Aorta (tissue), 5 donors: ENCODE measurements around the gene WFDC8. TPM values are rescaled to one million over a fixed set of nuclear protein-coding genes. Genes with fewer than 3 reads are reported as not detected.
"Not testable (repeated sequence)": the region's sequence is repeated elsewhere in the genome, so short reads cannot be mapped to it uniquely, and the experiment has no call there.

Experiments
- ATAC-seq: fragments of 200-7000 bp; cut with Tn5 transposase; one replicate; pipeline ENCODE4 v1.9.1; 2022; ENCODE audit warnings: moderate library complexity; ENCODE audit not compliant: low FRiP score
- DNase-seq, 2 donors: peaks; one replicate each; pipeline ENCODE4 v3.0.0-alpha.2; 2020
- H3K27ac ChIP-seq, 2 donors: one replicate each; pipeline ENCODE4 v1.5.1; 2013; ENCODE audit warnings: low read length in 2 of 2, mild to moderate bottlenecking in 2 of 2, moderate library complexity in 2 of 2, control low read depth in 1 of 2, inconsistent platforms in 1 of 2, low read depth in 1 of 2
- H3K27me3 ChIP-seq, 2 donors: one replicate each; pipeline ENCODE4 v1.6.1; 2013; ENCODE audit warnings: control low read depth in 1 of 2, low read length in 1 of 2, mild to moderate bottlenecking in 1 of 2, moderate library complexity in 1 of 2; ENCODE audit not compliant: insufficient read depth in 2 of 2, control insufficient read depth in 1 of 2
- H3K36me3 ChIP-seq, 2 donors: one replicate each; pipeline ENCODE4 v1.6.1; 2013; ENCODE audit warnings: control low read depth in 1 of 2, low read length in 1 of 2, mild to moderate bottlenecking in 1 of 2; ENCODE audit not compliant: insufficient read depth in 2 of 2, control insufficient read depth in 1 of 2
- H3K4me1 ChIP-seq, 2 donors: one replicate each; pipeline ENCODE4 v1.6.1; 2013; ENCODE audit warnings: low read length in 2 of 2, control low read depth in 1 of 2, mild to moderate bottlenecking in 1 of 2, moderate library complexity in 1 of 2; ENCODE audit not compliant: insufficient read depth in 2 of 2, control insufficient read depth in 1 of 2
- H3K4me3 ChIP-seq, 2 donors: one replicate each; pipeline ENCODE4 v1.5.1; 2013; ENCODE audit warnings: low read length in 2 of 2, control low read depth in 1 of 2, mild to moderate bottlenecking in 1 of 2
- H3K9me3 ChIP-seq: one replicate; pipeline ENCODE4 v1.6.1; 2013; ENCODE audit warnings: mild to moderate bottlenecking, low read length; ENCODE audit not compliant: control insufficient read depth
- WGBS, 2 donors: extraction: QIAGEN DNeasy Blood & Tissue Kit; methylation state at CpG; one replicate each; pipeline ENCODE4 v1.1.7; 2013; 5-methylcytosine and 5-hydroxymethylcytosine counted together
- intact Hi-C, 2 donors: fragments of 100-400 bp; cut with DNase I; formaldehyde crosslinking; loops; one replicate each; pipeline versions ENCODE4 v1.14.2 to v1.15.0; 2022
- polyA plus RNA-seq, 2 donors: library from polyadenylated mRNA; stranded (reverse); fragments of 200-250 nt; gene quantifications; one replicate each; pipeline ENCODE4 v1.2.3, GENCODE V29; 2013
- total RNA-seq, 2 donors: library from RNA; stranded (reverse); fragmentation: NEBNext Ultra II Directional; extraction: Animal tissue kit (Norgen Biotek cat#: 25700); gene quantifications; one replicate each; pipeline ENCODE4 v1.2.1, GENCODE V29; 2021
- donor health status: healthy with polysubstance abuse.
- donor health status: Bipolar disorder and iron deficiency.
- donor health status: DM: no; HTN: no; CAD: no.
- donor health status: DM: no; HTN: no; CAD: no.
- donor health status: DM: yes; HTN: yes; CAD: no.

Gene WFDC8
- total and polyA plus RNA-seq, 4 donors = not detected

GRCh38 chr20:45592574-45593189 is 13.6 kb upstream of the WFDC8 start:
- Histone ChIP-seq H3K4me1 (no peaks in the 10 kb centered on the region), H3K4me3 (no peak overlapping the region), H3K27ac (no peak overlapping the region), H3K27me3 (no peaks in the 10 kb centered on the region), H3K36me3 (no peaks in the 10 kb centered on the region), H3K9me3 (no peaks in the 10 kb centered on the region)
- WGBS, 2 donors = 58 to 62% methylated on average over 5 of the region's 5 CpGs
- intact Hi-C loops = no loop called here
- DNase-seq (no peak), ATAC-seq (no peak)

GRCh38 chr20:45589725-45590124 is 10.6 kb upstream of the WFDC8 start:
- no peak overlapping the region for H3K4me3 ChIP-seq
- no peak for ATAC-seq
- 20 to 24% methylated on average over 1 of the region's 1 CpG for whole genome bisulfite sequencing, 2 donors
- intact Hi-C loops = no loop called here
- no peaks in the 10 kb centered on the region for H3K9me3 ChIP-seq
- no peaks in the 10 kb centered on the region for H3K4me1 ChIP-seq
- no peak overlapping the region for H3K27ac ChIP-seq
- no peaks in the 10 kb centered on the region for H3K36me3 ChIP-seq
- no peaks in the 10 kb centered on the region for H3K27me3 ChIP-seq
- no peak for DNase-seq

- Histone ChIP-seq H3K27ac (no peak overlapping the region), H3K36me3 (no peaks in the 10 kb centered on the region), H3K27me3 (no peaks in the 10 kb centered on the region), H3K4me3 (no peak overlapping the region), H3K4me1 (no peaks in the 10 kb centered on the region), H3K9me3 (no peaks in the 10 kb centered on the region)
- WGBS, 2 donors = 64 to 85% methylated on average over 2 of the region's 2 CpGs
- ATAC-seq (no peak), DNase-seq (no peak)
- intact Hi-C loops = no loop called here
Observed at GRCh38 chr20:45588800-45589199, 9.7 kb upstream of the WFDC8 start.

DNA sequence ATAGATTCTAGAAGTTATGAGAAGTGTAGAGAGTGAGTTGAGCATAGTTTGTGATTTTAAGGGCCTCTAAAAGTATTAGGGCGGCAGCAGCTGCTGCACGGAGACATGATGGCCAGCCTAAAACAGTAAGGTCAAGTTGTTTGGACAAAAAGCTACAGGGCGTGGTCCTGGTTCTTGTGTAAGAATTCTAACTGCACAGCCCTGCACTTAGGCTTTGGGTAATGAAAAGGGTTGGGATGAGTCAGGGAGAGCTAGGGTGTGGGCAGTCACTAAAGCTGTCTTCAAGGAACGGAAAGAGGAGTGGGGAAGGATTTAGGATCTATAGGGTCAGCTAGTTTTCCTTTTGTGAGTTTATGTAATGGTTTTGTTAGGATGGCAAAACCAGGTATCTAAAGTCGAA is 6.9 kb upstream of the WFDC8 start:
- intact Hi-C loops, H3K27me3 ChIP-seq, H3K9me3 ChIP-seq, H3K36me3 ChIP-seq, H3K4me3 ChIP-seq, H3K27ac ChIP-seq, H3K4me1 ChIP-seq, ATAC-seq, DNase-seq: not testable (repeated sequence)
- WGBS, 2 donors = 84 to 90% methylated on average over 5 of the region's 5 CpGs

DNA sequence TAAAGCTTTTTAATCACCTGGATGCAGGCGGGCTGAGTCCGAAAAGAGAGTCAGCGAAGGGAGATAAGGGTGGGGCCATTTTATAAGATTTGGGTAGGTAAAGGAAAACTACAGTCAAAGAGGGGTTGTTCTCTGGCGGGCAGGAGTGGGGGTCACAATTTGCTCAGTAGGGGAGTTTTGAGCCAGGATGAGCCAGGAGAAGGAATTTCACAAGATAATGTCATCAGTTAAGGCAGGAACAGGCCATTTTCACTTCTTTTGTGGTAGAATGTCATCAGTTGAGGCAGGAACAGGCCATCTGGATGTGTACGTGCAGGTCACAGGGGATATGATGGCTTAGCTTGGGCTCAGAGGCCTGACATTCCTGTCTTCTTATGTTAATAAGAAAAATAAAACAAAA is 5.2 kb upstream of the WFDC8 start:
- intact Hi-C loops, H3K9me3 ChIP-seq, H3K4me1 ChIP-seq, H3K27me3 ChIP-seq, H3K4me3 ChIP-seq, DNase-seq, ATAC-seq, H3K36me3 ChIP-seq, H3K27ac ChIP-seq: not testable (repeated sequence)
- 71 to 81% methylated on average over 5 of the region's 5 CpGs for WGBS, 2 donors

DNA sequence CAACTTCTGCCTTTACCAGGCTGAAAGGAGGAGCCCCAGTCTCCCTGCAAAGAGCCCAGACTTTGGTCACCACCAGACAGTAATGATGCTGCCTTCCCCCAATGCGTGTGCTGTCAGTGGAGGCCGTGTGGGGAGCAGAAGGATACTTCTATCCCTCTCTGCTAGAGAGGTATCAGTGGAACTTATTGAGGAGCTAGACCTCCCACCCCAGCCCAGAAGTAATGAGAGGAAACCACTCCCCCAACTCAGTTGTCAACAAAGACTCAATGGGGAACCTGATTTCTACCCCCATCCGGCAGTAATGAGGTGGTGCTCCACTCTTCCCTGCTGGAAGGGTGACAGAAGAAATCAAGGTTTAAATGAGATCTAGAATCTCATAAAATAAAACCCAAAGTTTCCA is 4.4 kb upstream of the WFDC8 start:
- DNase-seq (no peak), ATAC-seq (no peak)
- H3K27ac ChIP-seq = no peak overlapping the region
- no peak overlapping the region for H3K4me3 ChIP-seq
- no peaks in the 10 kb centered on the region for H3K27me3 ChIP-seq
- H3K9me3 ChIP-seq = no peaks in the 10 kb centered on the region
- no peaks in the 10 kb centered on the region for H3K4me1 ChIP-seq
- H3K36me3 ChIP-seq = no peaks in the 10 kb centered on the region
- intact Hi-C loops = no loop called here
- 52 to 60% methylated on average over 3 of the region's 3 CpGs for WGBS, 2 donors

GRCh38 chr20:45581702-45582101 is 2.6 kb upstream of the WFDC8 start:
- intact Hi-C loops = no loop called here
- Histone ChIP-seq H3K4me1 (no peaks in the 10 kb centered on the region), H3K4me3 (no peak overlapping the region), H3K9me3 (no peaks in the 10 kb centered on the region), H3K36me3 (no peaks in the 10 kb centered on the region), H3K27me3 (no peaks in the 10 kb centered on the region), H3K27ac (no peak overlapping the region)
- ATAC-seq (no peak), DNase-seq (no peak)

- no peak for DNase-seq
- no peak for ATAC-seq
- no peaks in the 10 kb centered on the region for H3K27me3 ChIP-seq
- H3K36me3 ChIP-seq = no peaks in the 10 kb centered on the region
- no peaks in the 10 kb centered on the region for H3K4me1 ChIP-seq
- no peak overlapping the region for H3K27ac ChIP-seq
- peaks cover 3% of the 10 kb centered on the region for H3K9me3 ChIP-seq
- no peak overlapping the region for H3K4me3 ChIP-seq
- 84 to 88% methylated on average over 1 of the region's 1 CpG for WGBS, 2 donors
- intact Hi-C loops = no loop called here
Observed at GRCh38 chr20:45578231-45578630, 853 bp downstream of the WFDC8 start.

- intact Hi-C loops = no loop called here
- no peaks in the 10 kb centered on the region for H3K4me1 ChIP-seq
- H3K36me3 ChIP-seq = no peaks in the 10 kb centered on the region
- no peak overlapping the region for H3K27ac ChIP-seq
- WGBS, 2 donors = 1 to 6% methylated on average over 2 of the region's 2 CpGs
- H3K27me3 ChIP-seq = no peaks in the 10 kb centered on the region
- no peak for ATAC-seq
- H3K4me3 ChIP-seq = no peak overlapping the region
- peaks cover 4% of the 10 kb centered on the region for H3K9me3 ChIP-seq
- no peak for DNase-seq
Observed at GRCh38 chr20:45576995-45577394, 2.1 kb downstream of the WFDC8 start.
